PFSK-1 (cell line): Measurements from ENCODE around the gene TFRC. TPM values are rescaled to one million over a fixed set of nuclear protein-coding genes. Genes with fewer than 3 reads are reported as not detected.

Experiments
- FOXP2 ChIP-seq: optimal IDR thresholded peaks from 2 replicates; pipeline ENCODE3; 2011; ENCODE audit warnings: borderline replicate concordance, control low read depth, inconsistent platforms; ENCODE audit not compliant: insufficient read depth; ENCODE audit errors: extremely low read length, extremely low read depth
- POLR2AphosphoS5 ChIP-seq: IDR thresholded peaks from 2 replicates; pipeline ENCODE4 v1.6.1; 2012; ENCODE audit warnings: low read depth, mild to moderate bottlenecking, control low read depth, low read length, moderate library complexity
- SIN3A ChIP-seq: IDR thresholded peaks from 2 replicates; pipeline ENCODE4 v1.6.1; 2012; ENCODE audit warnings: mild to moderate bottlenecking, low read length, moderate library complexity, borderline replicate concordance; ENCODE audit not compliant: insufficient read depth
- TAF1 ChIP-seq: IDR thresholded peaks from 2 replicates; pipeline ENCODE4 v1.6.1; 2012; ENCODE audit warnings: low read length, control low read depth, borderline replicate concordance; ENCODE audit not compliant: insufficient read depth
- polyA plus RNA-seq: library from polyadenylated mRNA; unstranded; fragments of >200 nt; gene quantifications from one replicate; pipeline ENCODE4 v1.2.1, GENCODE V29; 2012; ENCODE audit warnings: low read depth, missing spikeins; ENCODE audit not compliant: insufficient read length
- TF ChIP-seq, protein P1 (sequence below), 2 experiments: IDR thresholded peaks; 2 replicates each; pipeline versions ENCODE4 v1.6.1 to v1.8.0; 2011 to 2012; ENCODE audit warnings: low read depth in 2 of 2, low read length in 2 of 2, control low read depth in 1 of 2, inconsistent platforms in 1 of 2, mild to moderate bottlenecking in 1 of 2, moderate library complexity in 1 of 2; ENCODE audit not compliant: insufficient read depth in 1 of 2

The TFRC gene
- polyA plus RNA-seq = 39.2 TPM

- TF ChIP-seq SIN3A = peak; percentile 77; the same call in 1 of the 2 replicates
- TF ChIP-seq POLR2AphosphoS5 = peak; percentile 98
- TF ChIP-seq TAF1 = peak; percentile 96
- TF ChIP-seq FOXP2 = no peak
- TF ChIP-seq, protein P1, sequence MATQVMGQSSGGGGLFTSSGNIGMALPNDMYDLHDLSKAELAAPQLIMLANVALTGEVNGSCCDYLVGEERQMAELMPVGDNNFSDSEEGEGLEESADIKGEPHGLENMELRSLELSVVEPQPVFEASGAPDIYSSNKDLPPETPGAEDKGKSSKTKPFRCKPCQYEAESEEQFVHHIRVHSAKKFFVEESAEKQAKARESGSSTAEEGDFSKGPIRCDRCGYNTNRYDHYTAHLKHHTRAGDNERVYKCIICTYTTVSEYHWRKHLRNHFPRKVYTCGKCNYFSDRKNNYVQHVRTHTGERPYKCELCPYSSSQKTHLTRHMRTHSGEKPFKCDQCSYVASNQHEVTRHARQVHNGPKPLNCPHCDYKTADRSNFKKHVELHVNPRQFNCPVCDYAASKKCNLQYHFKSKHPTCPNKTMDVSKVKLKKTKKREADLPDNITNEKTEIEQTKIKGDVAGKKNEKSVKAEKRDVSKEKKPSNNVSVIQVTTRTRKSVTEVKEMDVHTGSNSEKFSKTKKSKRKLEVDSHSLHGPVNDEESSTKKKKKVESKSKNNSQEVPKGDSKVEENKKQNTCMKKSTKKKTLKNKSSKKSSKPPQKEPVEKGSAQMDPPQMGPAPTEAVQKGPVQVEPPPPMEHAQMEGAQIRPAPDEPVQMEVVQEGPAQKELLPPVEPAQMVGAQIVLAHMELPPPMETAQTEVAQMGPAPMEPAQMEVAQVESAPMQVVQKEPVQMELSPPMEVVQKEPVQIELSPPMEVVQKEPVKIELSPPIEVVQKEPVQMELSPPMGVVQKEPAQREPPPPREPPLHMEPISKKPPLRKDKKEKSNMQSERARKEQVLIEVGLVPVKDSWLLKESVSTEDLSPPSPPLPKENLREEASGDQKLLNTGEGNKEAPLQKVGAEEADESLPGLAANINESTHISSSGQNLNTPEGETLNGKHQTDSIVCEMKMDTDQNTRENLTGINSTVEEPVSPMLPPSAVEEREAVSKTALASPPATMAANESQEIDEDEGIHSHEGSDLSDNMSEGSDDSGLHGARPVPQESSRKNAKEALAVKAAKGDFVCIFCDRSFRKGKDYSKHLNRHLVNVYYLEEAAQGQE (IDR thresholded peaks at IDR 0.05; ENCODE audit: insufficient read depth in 1 of 2, low read depth in 2 of 2, low read length in 2 of 2) = peak; percentile 36 to 73; a peak in 1 of 4 replicates
Measured at GRCh38 chr3:196081834-196082618, at the start of gene TFRC. Gene TFRC (minus strand): TSS chr3:196082090. CDS start chr3:196077099, 4,991 bp downstream.

DNA sequence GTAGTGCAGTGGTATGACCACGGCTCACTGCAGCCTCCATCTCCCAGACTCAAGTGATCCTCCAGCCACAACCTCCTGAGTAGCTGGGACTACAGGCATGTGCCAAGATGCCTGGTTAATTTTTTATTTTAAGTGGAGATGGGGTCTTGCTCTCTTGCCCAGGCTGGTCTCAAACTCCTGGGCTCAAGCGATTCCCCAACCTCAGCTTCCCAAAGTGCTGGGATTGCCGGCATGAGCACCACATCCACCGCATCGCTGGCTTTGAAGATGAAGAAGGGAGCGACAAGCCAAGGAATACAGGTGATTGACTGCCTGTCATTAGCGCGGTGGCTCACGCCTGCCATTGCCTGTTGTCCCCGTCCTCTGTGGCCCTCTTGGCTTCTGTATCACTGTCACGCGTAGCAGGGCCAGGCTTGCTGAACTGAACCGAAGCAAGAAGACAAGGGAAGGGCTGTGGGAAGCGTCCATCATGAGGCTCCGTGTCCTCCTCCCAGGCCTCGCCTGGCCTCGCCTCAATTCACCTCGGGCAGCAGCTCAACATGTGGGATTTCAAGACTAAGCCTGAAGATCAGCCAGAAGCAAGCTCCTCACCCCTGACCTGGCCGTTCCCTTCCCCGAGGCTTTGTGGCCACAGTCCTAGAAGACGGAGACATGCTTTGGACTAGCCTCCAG, 46.4 kb upstream of the TFRC start:
- TF ChIP-seq, protein P1 (IDR thresholded peaks at IDR 0.05; ENCODE audit: insufficient read depth in 1 of 2, low read depth in 2 of 2, low read length in 2 of 2) = no peak
- TF ChIP-seq TAF1 (no peak), SIN3A (no peak)

DNA sequence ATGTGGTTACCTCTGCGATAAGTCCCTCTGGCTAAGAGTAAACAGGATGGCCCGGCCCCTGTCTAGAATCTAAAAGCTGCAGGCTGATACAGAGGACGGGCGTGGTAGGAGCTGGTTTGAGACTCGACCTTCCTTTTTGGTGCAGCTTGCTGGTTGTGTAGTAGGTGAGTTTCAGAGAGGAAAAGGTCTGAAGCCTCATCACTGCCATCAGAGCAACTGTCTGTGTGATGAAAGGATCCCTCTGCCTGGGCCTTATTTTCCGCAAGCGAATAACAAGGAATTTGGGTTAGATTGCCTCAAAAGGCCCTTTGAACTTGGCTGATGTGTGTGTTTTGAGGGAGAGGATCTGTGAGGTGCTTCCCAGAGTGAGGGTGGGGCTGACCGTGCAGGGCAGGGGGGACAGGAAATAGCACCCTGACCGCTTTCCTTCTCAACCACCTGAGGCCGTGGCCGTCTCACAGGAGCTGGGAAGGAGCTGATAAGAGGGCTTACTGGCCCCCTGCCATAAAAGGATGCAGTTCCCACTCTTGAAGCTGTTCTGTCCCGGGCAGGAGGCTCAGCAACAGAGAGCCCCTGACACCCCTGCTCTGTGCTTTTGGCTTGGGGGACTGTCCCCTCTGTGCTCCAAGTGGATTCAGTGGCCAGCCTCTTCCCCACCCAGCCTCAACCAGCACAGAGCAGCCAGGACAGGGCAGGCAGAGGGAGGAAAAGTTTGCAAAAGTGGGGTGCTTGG, 45.6 kb upstream of the TFRC start:
- TF ChIP-seq POLR2AphosphoS5 = no peak

DNA sequence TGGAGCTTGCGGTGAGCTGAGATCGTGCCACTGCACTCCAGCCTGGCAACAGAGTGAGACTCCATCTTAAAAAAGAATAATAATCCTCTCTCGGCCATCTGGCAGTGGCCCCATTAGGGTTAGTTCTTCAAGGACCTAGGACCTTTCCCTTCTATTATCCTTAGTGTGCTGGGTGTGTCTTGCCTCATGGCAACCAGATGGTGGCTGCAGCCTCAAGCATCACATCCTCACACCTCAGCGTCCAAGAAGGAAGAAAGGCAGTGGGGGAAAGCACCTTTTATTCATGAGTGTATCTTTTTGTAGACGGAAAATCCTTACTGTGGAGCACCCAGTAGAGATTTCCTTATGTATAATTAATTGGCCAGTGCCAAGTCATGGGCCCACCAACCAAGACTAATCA, 42.7 kb upstream of the TFRC start:
- no peak for TF ChIP-seq POLR2AphosphoS5
- TF ChIP-seq SIN3A = no peak
- no peak for TF ChIP-seq TAF1
- no peak for TF ChIP-seq FOXP2
- TF ChIP-seq, protein P1 (IDR thresholded peaks at IDR 0.05; ENCODE audit: insufficient read depth in 1 of 2, low read depth in 2 of 2, low read length in 2 of 2) = no peak

DNA sequence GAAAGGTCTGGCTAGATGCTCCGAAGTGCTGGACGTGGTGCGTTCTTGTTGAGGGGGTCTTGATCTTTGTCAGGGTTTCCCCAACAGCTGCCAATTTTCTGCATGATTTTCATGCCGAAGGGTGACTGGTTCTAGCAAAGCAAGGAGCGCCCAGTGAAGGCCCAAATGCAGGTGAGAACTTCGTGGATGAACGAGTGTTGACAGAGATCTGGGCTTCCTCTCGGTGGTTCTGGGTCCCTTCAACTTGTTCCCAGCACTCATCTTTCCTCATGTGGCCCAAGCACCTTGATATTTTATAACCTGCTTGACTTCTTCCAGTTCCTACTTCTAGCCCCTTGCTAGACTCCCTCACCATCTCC, 40.8 kb upstream of the TFRC start:
- TF ChIP-seq TAF1 (no peak), SIN3A (no peak), FOXP2 (no peak), POLR2AphosphoS5 (no peak)
- TF ChIP-seq, protein P1 (IDR thresholded peaks at IDR 0.05; ENCODE audit: insufficient read depth in 1 of 2, low read depth in 2 of 2, low read length in 2 of 2) = no peak
